Measurements from ENCODE around the gene MRPL16.

The MRPL16 gene

GRCh38 chr11:59777104-59777503, 33.5 kb downstream of the MRPL16 start:
- Histone ChIP-seq H3K4me3 (ENCODE audit: insufficient read depth, low read depth, low read length, poor library complexity, severe bottlenecking) (no peak overlapping the region), H3K9me3 (ENCODE audit: control insufficient read depth, low read length) (no peaks in the 10 kb centered on the region), H3K27ac (ENCODE audit: insufficient read depth, low read length, poor library complexity, severe bottlenecking) (no peak overlapping the region), H3K4me1 (ENCODE audit: control insufficient read depth, insufficient read depth, low read length, poor library complexity, severe bottlenecking) (peaks cover 4% of the 10 kb centered on the region), H3K36me3 (ENCODE audit: control insufficient read depth, insufficient read depth, low read length) (peaks cover 4% of the 10 kb centered on the region), H3K27me3 (replicated peaks; ENCODE audit: control insufficient read depth, insufficient read depth, low read length, poor library complexity, severe bottlenecking) (no peaks in the 10 kb centered on the region)
- DNase-seq = no peak

DNA sequence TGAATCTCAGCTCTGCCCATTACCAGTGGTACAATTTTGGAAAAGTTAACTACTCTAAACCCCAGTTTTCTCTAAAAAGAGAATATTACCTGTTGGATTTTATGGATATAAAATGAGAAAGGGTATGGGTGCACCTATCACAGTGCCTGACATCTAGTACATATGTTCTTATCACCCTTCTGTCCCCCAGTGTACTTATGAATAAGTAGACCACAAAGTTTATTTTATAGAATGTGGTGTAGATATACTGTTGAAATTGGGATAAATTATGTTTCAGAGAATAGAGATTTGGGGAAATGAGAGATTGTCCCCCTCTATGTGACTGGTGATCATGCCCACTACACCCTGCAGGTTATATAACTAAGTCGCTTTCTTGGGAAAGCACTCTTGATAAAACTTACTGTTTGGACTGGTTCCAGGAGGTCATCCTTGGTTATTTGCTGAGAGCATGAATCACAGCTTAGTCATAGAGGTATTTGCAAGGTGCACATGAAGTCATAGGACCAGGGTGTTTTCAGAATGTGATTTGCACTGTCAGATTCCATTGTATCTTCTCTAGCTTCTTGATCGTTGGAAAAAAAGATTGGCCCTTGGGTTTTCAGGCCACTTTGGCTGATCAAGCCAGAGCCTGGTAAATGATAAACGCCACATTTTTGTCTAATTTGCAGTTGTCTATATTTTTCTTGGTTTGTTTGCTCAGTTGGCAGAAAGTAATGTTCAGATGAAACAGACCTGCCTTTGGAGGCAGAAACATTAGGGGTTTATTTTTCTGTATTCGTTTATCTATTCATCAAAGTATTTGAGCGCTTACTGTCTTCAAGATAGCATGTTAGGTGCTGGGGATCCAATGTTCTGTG, 34.1 kb downstream of the MRPL16 start:
- Histone ChIP-seq H3K4me3 (ENCODE audit: insufficient read depth, low read depth, low read length, poor library complexity, severe bottlenecking) (no peak overlapping the region), H3K27ac (ENCODE audit: insufficient read depth, low read length, poor library complexity, severe bottlenecking) (no peak overlapping the region), H3K36me3 (ENCODE audit: control insufficient read depth, insufficient read depth, low read length) (peaks cover 4% of the 10 kb centered on the region), H3K9me3 (ENCODE audit: control insufficient read depth, low read length) (no peaks in the 10 kb centered on the region), H3K27me3 (replicated peaks; ENCODE audit: control insufficient read depth, insufficient read depth, low read length, poor library complexity, severe bottlenecking) (no peaks in the 10 kb centered on the region), H3K4me1 (ENCODE audit: control insufficient read depth, insufficient read depth, low read length, poor library complexity, severe bottlenecking) (peaks cover 4% of the 10 kb centered on the region)
- no peak for DNase-seq

DNA sequence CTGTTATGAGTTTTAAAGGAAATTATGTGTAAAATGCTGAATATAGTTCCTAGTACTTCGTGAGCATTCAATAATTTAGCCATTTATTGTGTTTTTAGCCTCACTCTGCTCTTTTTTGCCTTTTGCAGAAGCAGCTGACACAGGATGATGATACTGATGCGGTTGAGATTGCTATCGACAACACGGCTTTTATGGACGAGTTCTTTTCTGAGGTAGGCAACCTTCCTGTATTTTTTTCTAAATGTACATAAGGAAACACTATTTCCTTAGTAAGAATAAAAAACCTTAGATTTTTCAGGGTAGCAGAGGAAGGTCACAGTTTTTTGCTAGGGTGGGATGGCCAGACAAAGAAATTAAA, 37.5 kb downstream of the MRPL16 start:
- no peaks in the 10 kb centered on the region for H3K27me3 ChIP-seq (replicated peaks; ENCODE audit: control insufficient read depth, insufficient read depth, low read length, poor library complexity, severe bottlenecking)

DNA sequence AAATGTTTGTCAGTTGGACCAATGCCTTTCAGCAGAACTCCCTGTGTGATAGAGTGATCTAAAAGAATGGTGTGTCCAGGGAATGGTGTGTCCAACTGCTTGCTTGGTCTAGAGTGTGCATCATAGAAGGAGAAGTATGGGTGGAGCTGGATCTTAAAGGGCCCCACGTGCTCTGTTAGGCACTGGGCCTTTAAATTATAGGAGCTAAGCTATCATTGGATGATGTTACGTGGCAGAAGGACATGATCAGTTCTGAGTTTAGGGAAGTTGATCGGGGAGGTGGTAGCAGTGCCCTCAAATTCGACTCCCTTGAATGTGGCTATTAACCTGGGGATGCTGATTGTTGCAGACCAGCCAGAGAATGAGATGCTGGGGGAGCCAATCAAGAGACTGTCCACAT, 39.0 kb downstream of the MRPL16 start:
- no peak for DNase-seq

More for the DNA sequence above, 37.5 kb downstream of the MRPL16 start:
- no peaks in the 10 kb centered on the region for H3K9me3 ChIP-seq (ENCODE audit: control insufficient read depth, low read length)
- no peak overlapping the region for H3K27ac ChIP-seq (ENCODE audit: insufficient read depth, low read length, poor library complexity, severe bottlenecking)
- peaks cover 4% of the 10 kb centered on the region for H3K36me3 ChIP-seq (ENCODE audit: control insufficient read depth, insufficient read depth, low read length)
- peaks cover 16% of the 10 kb centered on the region for H3K4me1 ChIP-seq (ENCODE audit: control insufficient read depth, insufficient read depth, low read length, poor library complexity, severe bottlenecking)
- DNase-seq = no peak
- no peak overlapping the region for H3K4me3 ChIP-seq (ENCODE audit: insufficient read depth, low read depth, low read length, poor library complexity, severe bottlenecking)

GRCh38 chr11:59770869-59771268, 39.7 kb downstream of the MRPL16 start:
- H3K4me1 ChIP-seq (ENCODE audit: control insufficient read depth, insufficient read depth, low read length, poor library complexity, severe bottlenecking) = peaks cover 36% of the 10 kb centered on the region
- DNase-seq = no peak
- no peak overlapping the region for H3K4me3 ChIP-seq (ENCODE audit: insufficient read depth, low read depth, low read length, poor library complexity, severe bottlenecking)
- peaks cover 1% of the 10 kb centered on the region for H3K36me3 ChIP-seq (ENCODE audit: control insufficient read depth, insufficient read depth, low read length)
- no peaks in the 10 kb centered on the region for H3K27me3 ChIP-seq (replicated peaks; ENCODE audit: control insufficient read depth, insufficient read depth, low read length, poor library complexity, severe bottlenecking)
- H3K27ac ChIP-seq (ENCODE audit: insufficient read depth, low read length, poor library complexity, severe bottlenecking) = no peak overlapping the region
- no peaks in the 10 kb centered on the region for H3K9me3 ChIP-seq (ENCODE audit: control insufficient read depth, low read length)

More for the DNA sequence above, 39.0 kb downstream of the MRPL16 start:
- H3K27ac ChIP-seq (ENCODE audit: insufficient read depth, low read length, poor library complexity, severe bottlenecking) = no peak overlapping the region
- H3K4me3 ChIP-seq (ENCODE audit: insufficient read depth, low read depth, low read length, poor library complexity, severe bottlenecking) = no peak overlapping the region
- no peaks in the 10 kb centered on the region for H3K27me3 ChIP-seq (replicated peaks; ENCODE audit: control insufficient read depth, insufficient read depth, low read length, poor library complexity, severe bottlenecking)
- peaks cover 28% of the 10 kb centered on the region for H3K4me1 ChIP-seq (ENCODE audit: control insufficient read depth, insufficient read depth, low read length, poor library complexity, severe bottlenecking)
- H3K36me3 ChIP-seq (ENCODE audit: control insufficient read depth, insufficient read depth, low read length) = peaks cover 4% of the 10 kb centered on the region
- H3K9me3 ChIP-seq (ENCODE audit: control insufficient read depth, low read length) = no peaks in the 10 kb centered on the region

DNA sequence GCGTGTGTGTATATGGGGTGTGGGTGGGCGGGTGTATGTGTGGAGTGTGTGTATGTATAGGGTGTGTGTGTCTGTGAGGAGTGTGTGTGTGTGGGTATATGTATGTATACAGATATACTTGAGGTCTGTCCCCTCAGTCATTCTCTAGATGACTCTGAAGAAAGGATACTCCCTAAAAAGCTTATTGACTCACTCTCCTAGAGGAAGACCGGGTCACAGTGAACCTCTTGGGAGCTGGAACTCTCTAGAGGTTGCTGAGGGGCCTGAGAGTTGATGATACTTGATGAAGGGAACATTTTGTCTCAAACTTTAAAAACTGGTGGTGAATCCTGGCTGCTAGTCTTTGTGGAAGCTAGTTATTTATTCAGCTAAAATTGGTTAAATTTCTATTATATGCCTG, 40.3 kb downstream of the MRPL16 start:
- H3K36me3 ChIP-seq (ENCODE audit: control insufficient read depth, insufficient read depth, low read length) = no peaks in the 10 kb centered on the region
- no peak for DNase-seq
- H3K4me3 ChIP-seq (ENCODE audit: insufficient read depth, low read depth, low read length, poor library complexity, severe bottlenecking) = no peak overlapping the region
- no peaks in the 10 kb centered on the region for H3K27me3 ChIP-seq (replicated peaks; ENCODE audit: control insufficient read depth, insufficient read depth, low read length, poor library complexity, severe bottlenecking)
- H3K9me3 ChIP-seq (ENCODE audit: control insufficient read depth, low read length) = no peaks in the 10 kb centered on the region
- H3K4me1 ChIP-seq (ENCODE audit: control insufficient read depth, insufficient read depth, low read length, poor library complexity, severe bottlenecking) = peaks cover 36% of the 10 kb centered on the region
- H3K27ac ChIP-seq (ENCODE audit: insufficient read depth, low read length, poor library complexity, severe bottlenecking) = no peak overlapping the region

- H3K27ac ChIP-seq (ENCODE audit: insufficient read depth, low read length, poor library complexity, severe bottlenecking) = no peak overlapping the region
- H3K36me3 ChIP-seq (ENCODE audit: control insufficient read depth, insufficient read depth, low read length) = no peaks in the 10 kb centered on the region
- no peak for DNase-seq
- no peak overlapping the region for H3K4me3 ChIP-seq (ENCODE audit: insufficient read depth, low read depth, low read length, poor library complexity, severe bottlenecking)
- no peaks in the 10 kb centered on the region for H3K9me3 ChIP-seq (ENCODE audit: control insufficient read depth, low read length)
- H3K4me1 ChIP-seq (ENCODE audit: control insufficient read depth, insufficient read depth, low read length, poor library complexity, severe bottlenecking) = peaks cover 36% of the 10 kb centered on the region
- H3K27me3 ChIP-seq (replicated peaks; ENCODE audit: control insufficient read depth, insufficient read depth, low read length, poor library complexity, severe bottlenecking) = no peaks in the 10 kb centered on the region
Measured at GRCh38 chr11:59769828-59770227, 40.8 kb downstream of the MRPL16 start.

- H3K4me3 ChIP-seq (ENCODE audit: insufficient read depth, low read depth, low read length, poor library complexity, severe bottlenecking) = no peak overlapping the region
- H3K4me1 ChIP-seq (ENCODE audit: control insufficient read depth, insufficient read depth, low read length, poor library complexity, severe bottlenecking) = peaks cover 36% of the 10 kb centered on the region
- H3K9me3 ChIP-seq (ENCODE audit: control insufficient read depth, low read length) = no peaks in the 10 kb centered on the region
- no peaks in the 10 kb centered on the region for H3K36me3 ChIP-seq (ENCODE audit: control insufficient read depth, insufficient read depth, low read length)
- no peak overlapping the region for H3K27ac ChIP-seq (ENCODE audit: insufficient read depth, low read length, poor library complexity, severe bottlenecking)
- no peak for DNase-seq
- H3K27me3 ChIP-seq (replicated peaks; ENCODE audit: control insufficient read depth, insufficient read depth, low read length, poor library complexity, severe bottlenecking) = no peaks in the 10 kb centered on the region
Measured at GRCh38 chr11:59769111-59769510, 41.5 kb downstream of the MRPL16 start.

GRCh38 chr11:59767225-59767611, 43.4 kb downstream of the MRPL16 start:
- Histone ChIP-seq H3K4me1 (ENCODE audit: control insufficient read depth, insufficient read depth, low read length, poor library complexity, severe bottlenecking) (peaks cover 32% of the 10 kb centered on the region), H3K36me3 (ENCODE audit: control insufficient read depth, insufficient read depth, low read length) (no peaks in the 10 kb centered on the region), H3K27me3 (replicated peaks; ENCODE audit: control insufficient read depth, insufficient read depth, low read length, poor library complexity, severe bottlenecking) (no peaks in the 10 kb centered on the region), H3K9me3 (ENCODE audit: control insufficient read depth, low read length) (no peaks in the 10 kb centered on the region), H3K27ac (ENCODE audit: insufficient read depth, low read length, poor library complexity, severe bottlenecking) (no peak overlapping the region), H3K4me3 (ENCODE audit: insufficient read depth, low read depth, low read length, poor library complexity, severe bottlenecking) (peak overlapping the region; percentile 14)
- DNase-seq = peak in 2 of 3 donors; percentile 4 to 6

DNA sequence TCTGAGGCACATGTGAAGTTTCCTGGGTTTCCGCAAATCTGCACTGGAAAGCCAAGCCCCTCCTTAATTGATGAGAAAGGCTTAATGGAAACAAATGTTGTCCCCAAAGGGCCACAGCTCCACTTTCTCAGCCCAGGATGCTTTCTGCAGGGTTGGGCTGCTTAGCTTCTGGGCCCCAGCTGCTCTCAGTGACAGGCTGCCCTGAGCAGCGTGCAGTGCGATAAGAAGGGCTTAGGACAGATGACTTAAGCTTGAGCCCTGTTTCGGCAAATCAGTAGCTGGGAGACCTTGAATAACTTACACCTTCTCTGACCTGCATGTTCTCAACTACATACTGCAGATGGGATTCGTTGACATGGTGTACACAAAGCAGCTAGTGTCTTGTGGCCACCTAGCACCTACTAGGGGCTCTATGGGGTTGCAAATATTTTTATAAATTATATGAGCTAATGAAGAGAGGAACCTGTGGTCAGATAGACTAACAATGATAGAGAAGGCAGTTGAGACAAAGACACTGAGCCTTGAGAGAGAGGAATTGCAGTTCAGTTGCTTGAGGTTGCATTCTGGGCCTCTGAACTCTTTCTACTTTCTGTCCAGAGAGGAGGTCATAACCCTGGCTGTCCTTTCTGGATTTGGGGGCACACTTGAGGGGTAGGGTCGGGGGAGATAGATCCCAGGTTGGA, 43.9 kb downstream of the MRPL16 start:
- DNase-seq = no peak
- Histone ChIP-seq H3K36me3 (ENCODE audit: control insufficient read depth, insufficient read depth, low read length) (no peaks in the 10 kb centered on the region), H3K4me1 (ENCODE audit: control insufficient read depth, insufficient read depth, low read length, poor library complexity, severe bottlenecking) (peaks cover 32% of the 10 kb centered on the region), H3K9me3 (ENCODE audit: control insufficient read depth, low read length) (no peaks in the 10 kb centered on the region), H3K27ac (ENCODE audit: insufficient read depth, low read length, poor library complexity, severe bottlenecking) (no peak overlapping the region), H3K4me3 (ENCODE audit: insufficient read depth, low read depth, low read length, poor library complexity, severe bottlenecking) (peak overlapping the region; percentile 14), H3K27me3 (replicated peaks; ENCODE audit: control insufficient read depth, insufficient read depth, low read length, poor library complexity, severe bottlenecking) (no peaks in the 10 kb centered on the region)

Measured in effector memory CD4-positive, alpha-beta T cell (primary cell).